GM19240 (cell line): ENCODE measurements around the gene ERGIC3.

Source experiments
- DNase-seq: peaks from one replicate; pipeline ENCODE4 v3.0.0; 2011; ENCODE audit warnings: low spot score; ENCODE audit not compliant: insufficient read length

Gene ERGIC3

DNA sequence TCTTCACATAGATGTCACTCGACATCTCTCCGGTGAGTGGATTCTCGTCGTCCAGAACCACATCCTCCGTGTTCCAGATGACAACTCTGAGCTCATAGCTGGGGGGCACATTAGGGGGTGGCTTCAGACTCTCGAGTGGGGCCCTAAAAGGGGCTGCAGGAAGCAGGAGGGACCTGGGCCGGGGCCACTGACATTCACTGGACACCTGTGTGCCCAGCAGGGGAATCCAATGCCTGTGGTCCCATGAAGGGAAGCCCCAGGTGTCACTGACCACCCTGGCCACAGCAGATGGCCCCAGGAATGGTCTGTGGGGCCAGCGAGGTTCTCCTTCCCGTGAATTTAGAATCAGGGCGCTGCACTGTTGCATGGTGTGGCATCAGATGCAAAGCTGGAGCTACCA is 18.7 kb downstream of the ERGIC3 start:
- DNase-seq: no peak

DNA sequence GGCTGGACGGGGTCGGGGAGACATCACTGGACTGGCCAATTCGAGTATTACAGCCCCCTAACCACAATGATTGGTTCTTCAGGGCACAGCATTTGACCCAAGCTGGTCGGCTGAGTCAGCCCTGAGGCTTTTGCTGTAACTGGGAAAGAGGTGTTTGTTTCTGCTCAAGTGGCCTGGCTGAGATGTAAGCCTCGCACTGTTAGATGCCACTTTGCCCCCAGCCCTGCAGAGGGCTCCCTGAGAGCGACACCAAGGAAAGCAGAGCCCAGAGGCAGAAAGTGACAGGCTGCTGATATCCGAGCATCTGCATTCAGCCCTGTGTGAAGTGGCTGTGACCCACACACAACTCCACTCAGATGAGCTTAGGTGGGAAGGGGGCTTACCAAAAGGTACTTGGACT is 19.4 kb downstream of the ERGIC3 start:
- DNase-seq: no peak

DNA sequence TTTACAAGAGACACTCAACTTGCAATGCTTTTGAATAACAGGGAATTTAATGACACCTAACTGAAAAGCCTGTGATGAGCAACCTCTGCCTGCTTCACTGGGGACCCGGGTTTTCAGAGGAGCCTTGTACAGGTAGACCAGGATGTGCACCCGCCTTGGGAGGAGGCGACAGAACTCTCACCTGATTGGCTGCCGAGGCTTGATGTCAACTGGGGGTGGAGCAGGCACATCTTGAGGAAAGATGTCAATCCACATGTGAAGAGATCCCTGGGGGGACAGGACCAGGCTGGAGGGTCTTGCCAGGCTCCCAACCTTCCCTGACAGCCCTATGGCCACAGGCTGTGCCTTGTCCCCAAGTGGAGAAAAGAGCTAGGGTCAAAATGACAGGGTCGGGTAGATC is 19.8 kb downstream of the ERGIC3 start:
- no peak for DNase-seq

DNA sequence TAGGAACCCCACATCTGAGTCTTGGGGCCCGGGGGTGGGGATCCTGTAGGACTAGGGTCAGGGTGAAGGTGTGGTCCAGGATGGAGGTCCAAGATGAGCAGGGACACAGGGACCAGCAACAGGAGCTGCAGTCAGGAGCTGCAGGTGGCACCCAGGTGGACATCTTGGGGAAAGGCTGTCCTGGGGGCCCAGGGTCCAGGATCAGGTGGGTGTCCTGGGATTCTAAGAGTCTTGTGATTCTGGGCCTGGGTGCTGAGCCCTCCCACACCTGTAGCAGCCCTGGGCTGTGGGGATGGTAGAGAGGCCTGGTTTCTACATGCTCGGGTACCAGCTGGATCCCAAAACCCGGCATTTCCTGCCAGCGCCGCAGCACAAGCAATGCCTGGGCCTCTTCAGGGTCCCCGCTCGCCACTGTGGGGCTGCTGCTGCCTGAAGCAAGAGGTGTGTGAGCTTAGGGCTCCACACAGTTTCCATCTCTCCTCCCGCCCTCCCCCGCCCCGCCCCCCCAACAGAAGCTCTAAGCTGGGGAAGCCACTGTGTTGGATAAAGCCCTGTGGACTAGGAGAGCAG is 20.7 kb downstream of the ERGIC3 start:
- no peak for DNase-seq

DNA sequence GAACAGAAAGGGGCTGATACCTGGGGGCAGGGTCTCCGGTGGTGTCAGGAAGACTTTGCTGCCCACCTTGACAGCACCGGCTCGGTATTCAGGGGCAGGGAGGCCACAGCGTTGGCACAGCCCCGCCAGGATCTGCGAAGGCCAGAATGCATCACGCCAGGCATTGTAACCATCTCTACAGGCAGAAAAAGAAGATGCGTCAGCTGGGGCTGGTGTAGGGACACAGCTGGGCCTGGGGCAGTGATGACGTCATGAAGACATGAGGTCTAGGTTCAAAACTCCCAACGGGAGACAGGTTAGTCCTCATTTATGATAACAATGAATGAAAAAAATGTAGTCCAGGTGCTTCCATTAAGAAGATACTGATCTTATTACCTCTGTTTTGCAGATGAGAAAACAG is 22.0 kb downstream of the ERGIC3 start:
- no peak for DNase-seq

DNA sequence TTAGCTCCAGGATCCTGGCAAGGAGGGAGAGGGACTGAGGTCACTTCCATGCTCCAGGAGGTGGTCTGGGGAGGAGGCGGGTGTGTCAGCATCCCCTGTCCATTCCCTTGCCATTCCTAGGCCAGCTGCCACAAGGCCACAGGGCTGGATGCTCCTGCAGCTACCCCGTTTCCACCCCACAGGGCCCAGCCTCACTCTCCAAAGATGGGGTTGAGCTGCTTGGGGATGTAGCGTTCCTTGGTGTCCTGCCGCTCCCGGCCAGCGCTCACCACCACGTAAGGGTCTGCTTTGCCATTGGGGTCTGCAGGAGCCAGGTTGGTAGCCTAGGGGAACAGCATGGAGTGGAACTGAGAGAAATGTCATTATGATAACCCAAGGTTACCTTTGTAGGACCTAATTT is 23.0 kb downstream of the ERGIC3 start:
- DNase-seq: no peak

DNA sequence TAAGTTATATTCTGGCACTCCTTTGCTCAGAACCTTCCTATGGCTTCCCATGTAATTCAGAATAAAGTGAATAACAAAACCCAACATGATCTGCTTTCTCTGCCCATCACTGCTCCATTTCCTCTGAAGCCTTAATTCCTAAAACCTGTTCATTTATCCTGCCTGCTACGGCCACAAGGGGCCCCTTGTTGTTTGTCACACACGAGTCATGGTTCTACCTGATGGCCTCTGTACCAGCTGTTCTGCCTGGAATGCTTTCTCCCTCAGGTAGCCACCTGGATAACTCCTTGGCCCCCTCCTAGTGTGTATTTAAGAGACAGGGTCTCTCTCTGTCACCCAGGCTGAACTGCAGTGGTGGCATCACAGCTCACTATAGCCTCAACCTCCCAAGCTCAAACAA is 26.8 kb downstream of the ERGIC3 start:
- DNase-seq: no peak

DNA sequence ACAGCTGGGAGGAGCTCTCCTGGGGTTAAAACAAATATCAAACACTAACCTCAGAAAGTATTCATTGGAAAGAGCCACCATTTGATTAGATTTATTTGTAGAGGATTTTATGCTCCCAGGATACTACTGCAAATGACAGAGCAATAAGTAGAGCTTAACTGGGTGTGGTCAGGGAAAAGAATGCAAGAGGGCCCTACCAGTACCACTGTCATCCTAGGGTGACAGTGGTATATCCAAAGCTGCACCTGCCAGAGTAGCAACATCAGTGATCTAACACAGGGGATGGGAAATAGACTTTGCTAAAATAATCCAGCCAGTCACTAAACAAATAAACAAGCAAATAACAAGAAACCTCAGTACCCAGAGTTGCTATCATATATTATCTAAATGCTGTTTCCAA is 29.7 kb downstream of the ERGIC3 start:
- DNase-seq: no peak

DNA sequence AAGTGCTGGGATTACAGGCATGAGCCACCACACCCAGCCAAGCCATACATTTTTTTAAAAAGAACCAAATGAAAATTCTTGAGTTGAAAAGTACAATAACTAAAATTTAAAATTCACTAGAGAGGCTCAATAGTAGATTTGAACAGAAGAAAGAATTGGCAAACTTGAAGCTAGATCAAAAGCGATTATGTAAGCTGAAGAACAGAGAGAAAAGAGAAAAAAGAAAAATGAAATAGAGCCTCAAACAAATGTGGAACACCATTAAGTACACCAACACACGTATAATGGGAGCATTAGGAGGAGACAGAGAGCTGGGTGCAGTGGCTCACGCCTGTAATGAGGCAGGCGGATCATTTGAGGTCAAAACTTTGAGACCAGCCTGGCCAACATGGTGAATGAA is 31.0 kb downstream of the ERGIC3 start:
- DNase-seq: no peak

DNA sequence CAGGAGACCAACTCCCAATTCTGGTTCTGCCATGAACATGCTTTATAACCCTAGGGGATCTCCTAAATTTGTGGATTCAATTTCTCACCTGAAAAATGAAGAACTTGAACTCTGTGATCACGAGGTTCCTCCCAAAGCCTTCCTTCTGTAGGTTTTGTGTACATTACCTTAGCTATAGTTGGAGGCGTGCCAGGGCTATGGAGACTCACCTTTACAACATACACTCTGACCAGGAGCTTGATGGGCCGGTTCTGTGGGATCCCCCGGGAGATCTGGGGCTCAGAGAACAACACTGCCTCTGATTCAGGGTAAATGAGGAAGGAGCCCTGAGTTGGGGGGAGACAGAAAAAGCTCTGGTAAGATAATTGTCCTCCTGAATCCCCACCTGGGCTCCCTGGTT is 34.1 kb downstream of the ERGIC3 start:
- no peak for DNase-seq

DNA sequence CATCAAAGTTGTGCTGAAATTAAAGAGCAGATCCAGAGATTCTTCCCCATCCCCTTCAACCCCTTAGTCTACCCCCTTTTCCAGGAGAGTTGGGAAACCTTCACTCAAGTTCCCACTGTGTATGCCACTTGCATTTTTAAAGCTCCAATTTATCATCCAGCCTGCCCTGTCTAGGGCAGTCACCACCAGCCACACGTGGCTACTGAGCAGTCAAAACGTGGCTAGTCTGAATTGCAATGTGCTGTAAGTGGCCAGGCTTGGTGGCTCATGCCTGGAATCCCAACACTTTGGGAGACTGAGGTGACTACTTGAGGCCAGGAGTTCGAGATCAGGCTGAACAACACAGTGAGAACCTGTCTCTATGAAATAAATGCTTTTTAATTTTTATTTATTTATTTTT is 34.9 kb downstream of the ERGIC3 start:
- no peak for DNase-seq

DNA sequence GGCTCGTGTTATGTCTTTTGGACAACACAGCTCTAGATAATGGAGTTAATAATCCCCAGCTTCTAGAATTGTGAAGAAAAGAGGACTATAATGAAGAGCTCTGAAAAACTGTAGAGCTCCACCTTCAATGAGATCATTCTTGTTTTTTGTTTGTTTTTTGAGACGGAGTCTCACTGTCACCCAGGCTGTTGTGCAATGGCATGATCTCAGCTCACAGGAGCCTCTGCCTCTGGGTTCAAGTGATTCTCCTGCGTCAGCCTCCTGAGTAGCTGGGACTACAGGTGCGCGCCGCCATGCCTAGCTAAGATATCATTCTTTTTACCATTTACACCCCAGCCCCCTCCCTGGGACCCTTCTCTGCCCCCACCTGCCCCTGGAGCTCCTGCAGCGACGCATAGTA is 36.6 kb downstream of the ERGIC3 start:
- DNase-seq: no peak

DNA sequence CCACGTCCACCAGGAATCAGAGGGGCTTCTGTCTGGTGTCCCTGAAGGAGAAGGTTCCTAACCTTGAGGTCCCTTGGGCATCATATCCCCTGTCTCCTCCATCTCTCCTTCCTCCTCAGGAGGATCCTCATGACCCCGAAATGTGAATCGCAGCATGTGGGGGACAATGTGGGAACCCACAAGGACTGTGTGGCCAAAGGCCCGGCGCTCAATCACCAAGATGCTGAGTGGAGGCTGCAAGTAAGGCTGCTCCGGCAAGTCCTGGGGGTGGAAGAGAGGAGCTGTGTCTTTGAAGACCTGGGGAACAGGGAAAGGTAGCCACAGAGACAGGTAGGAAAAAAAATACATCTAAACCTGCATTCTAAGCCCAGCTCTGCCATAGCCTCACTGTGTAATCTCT is 37.3 kb downstream of the ERGIC3 start:
- DNase-seq: no peak

DNA sequence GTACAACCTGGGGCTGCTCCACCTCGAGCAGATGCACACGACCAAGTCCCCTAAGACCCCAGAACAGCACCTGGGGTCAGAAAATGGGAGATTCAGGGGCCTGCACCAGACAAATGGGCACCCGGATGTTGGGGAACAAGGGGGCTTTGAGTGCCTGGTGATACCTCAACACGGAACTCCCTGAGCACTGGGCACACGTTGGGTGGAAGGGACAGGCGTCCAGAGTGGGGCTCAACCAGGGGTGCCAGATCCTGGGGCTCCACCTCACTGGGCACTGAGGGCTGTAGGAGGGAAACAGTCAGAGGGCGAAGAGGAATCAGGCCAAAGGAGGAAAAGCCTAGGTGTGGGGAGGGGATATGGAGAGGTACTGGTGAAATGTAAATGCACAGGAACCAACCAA is 40.3 kb downstream of the ERGIC3 start:
- DNase-seq: no peak

DNA sequence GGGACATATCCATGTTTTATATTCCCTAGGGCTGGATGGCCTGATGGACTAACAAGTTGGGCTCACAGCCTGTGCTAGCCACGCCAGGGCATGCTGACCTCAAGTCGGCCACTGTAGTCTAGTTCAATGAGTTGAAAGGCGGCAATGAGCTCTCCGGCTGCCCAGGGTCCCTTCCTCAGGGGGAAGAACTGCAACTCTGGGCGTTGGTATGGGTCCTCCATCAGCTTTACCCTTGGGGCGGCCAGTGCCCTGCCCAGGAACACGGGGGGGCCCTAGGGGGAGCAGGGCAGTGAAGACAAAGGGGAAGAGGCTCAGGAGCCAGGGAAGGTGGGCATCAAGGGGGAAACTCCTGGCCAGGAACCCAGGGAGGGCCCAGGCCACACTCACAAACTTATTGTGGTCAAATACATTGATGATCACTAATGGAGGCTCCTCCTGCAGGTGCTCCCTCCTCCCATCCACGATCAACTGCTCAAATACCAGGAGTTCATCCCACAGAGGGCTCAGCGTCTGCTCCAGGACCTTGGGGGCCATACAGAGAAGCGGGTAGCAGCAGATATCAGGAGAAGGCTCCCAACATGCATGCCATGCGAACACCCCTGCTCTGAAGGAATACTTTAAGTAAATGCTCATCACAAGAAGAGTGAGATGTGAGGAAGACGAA is 41.0 kb downstream of the ERGIC3 start:
- DNase-seq: no peak

DNA sequence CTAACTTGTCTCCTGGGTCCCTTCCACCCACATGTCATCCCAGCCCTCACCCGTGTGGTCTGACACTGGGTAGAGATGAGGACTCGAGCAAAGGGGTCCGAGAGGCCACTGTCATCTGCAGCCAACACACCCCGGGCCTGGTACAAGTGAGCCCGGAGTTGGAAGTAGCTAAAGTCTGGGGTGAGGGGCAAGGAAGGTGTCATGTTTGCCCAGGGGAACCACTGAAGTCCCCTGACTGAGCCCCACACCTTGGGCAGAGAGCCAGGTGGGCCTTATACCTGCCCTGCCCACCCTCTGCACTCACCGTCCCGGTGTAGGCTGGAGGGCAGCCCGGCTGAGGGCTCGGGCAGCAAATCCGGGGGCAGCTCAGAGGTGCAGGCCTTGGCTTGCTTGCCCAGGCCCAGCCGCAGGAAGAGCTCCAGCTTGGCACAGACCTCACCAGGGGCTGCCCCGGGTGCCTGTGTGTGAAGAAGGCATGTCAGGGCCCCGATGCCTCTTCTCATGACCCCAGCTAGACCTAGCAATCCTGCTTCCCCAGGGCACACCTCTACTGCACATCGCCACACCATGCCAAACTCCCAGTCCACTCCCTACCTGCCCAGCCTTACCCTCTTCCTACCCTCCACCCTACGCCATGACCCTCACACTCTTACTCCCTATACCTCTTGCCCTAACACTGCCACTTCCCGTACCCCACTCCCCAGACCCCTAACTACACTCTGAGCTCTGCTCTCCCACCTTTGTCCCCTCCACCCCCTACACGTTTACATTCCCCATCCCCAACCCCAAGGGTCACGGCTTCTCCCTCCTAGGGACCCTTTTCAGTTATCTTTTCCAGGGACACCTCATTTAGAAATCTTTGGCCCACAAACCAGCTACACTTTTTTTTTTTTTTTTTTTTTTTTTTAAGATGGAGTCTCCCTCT is 42.0 kb downstream of the ERGIC3 start:
- no peak for DNase-seq

DNA sequence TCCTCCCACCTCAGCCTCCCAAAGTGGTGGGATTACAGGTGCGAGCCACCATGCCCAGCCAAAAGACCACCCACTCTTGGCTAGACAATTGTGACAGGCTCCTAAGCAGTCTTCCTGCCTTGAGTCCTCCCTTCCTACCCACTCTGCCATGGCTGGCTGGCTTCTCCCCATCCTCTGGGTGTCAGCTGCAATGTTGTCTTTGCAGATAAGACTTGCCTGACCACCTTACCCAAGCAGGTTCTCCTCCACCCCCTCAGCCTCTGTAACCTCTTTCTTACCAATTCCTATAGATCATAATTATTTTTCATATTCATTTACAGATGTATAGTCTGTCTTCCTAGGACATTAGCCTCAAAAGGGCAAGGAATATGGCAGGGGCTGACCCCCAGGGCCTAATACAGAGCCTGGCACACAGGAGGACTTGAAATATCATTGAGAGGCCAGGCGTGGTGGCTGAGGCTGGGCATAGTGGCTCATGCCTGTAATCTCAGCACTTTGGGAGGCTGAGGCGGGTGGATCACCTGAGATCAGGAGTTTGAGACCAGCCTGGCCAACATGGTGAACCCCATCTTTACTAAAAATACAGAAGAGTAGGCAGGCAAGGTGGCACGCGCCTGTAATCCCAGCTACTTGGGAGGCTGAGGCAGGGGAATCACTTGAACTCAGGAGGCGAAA is 45.0 kb downstream of the ERGIC3 start:
- no peak for DNase-seq

DNA sequence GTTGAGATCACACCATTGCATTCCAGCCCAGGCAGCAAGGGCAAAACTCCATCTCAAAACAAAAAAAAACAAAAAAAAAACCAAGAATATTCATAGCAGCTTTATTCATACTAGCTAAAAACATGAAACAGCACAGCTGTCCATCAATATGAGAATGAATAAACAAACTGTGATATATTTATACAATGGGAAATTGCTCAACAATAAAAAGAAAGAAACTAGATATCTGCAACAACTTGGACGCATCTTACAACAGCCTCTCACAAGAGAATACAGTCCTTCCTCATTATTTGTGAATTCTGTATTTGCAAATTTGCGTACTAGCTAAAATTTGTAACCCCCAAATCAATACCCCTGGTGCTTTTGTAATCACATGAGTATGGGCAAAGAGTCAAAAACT is 45.6 kb downstream of the ERGIC3 start:
- no peak for DNase-seq

DNA sequence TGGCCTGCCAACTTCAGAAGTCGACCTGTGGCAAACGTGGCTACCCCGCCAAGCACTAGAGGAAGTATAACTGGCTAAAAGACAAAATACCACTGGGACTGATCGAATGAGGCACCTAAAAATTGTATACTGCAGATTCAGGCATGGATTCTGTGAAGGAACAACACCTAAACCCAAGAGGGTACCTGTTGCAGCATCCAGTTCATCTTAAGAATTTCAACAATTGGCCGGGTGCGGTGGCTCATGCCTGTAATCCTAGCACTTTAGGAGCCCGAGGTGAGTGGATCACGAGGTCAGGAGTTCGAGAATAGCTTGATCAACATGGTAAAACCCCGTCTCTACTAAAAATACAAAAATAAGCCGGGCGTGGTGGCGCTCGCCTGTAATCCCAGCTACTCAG is 46.5 kb downstream of the ERGIC3 start:
- DNase-seq: no peak

DNA sequence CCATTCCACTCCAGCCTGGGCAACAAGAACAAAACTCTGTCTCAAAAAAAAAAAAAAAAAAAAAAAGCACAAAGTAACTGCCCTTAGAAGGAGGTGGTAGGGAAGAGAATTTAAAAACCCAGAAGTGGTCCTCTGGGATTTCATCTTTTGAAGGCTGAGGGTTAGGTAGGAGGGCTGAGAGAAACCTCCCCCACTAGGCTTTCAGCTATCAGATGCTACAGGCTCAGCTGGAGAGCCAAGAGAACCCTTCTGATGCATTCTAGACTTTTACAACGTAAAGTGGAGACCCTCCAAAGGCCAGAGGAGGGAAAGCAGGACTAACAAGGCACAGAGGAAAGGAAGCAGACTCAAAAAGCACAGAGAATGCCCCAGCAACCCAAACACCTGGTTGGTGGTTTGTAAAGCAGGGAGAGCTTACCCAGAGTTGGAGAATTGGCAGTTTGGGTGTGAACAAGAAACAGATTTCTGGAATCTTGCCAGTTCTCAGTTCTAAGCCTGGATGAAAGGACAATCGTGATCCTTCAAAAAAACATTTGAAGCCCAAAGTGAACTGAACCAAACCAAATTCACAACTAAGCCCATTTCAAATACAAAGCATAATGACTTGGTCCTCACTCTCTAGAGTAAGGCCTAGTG is 50.6 kb downstream of the ERGIC3 start:
- DNase-seq: no peak

DNA sequence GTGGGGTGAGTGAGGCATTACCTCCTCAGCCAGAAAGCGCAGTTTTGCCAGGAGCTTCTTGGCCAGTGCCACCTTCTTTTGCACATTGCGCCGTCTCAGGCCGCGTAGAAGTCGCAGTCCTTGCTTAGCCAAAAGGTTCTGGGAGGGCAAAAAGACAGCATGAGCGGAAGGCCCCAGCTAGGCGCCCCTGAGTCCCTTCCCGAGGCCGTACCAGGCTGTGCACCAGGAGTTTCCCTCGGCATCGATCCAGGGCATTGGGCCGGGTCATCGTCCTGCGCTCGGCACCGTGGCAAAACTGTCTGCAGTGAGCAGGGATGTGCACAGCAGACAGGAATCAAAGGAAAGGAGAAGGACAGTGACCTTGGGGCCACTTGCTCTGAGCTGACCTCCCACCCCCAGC is 53.6 kb downstream of the ERGIC3 start:
- DNase-seq: no peak

DNA sequence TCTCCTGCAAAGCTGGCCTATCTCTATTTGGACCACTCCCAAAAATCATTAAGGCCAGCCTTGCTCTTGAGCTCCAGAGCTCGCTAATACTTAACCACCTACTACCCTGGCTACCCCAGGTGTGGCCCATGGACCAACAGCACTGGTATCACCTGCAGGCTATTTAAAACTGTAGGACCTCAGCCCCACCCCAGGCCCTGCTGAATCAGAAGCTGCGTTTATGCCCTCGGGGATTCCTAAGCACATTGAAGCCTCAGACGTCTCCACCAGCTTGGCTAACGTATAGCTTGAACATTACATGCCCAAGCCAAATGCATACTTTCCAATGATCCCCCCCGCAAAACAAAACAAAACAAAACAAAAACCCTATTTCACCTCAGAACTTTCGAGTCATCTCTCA is 54.0 kb downstream of the ERGIC3 start:
- no peak for DNase-seq
